GM06990 (cell line): ENCODE results near the gene HAUS7.

Experiments used
- DNase-seq: peaks from one replicate; pipeline ENCODE4 v3.0.0-alpha.2; 2011; ENCODE audit not compliant: insufficient read length; ENCODE audit errors: extremely low read depth
- H3K27me3 ChIP-seq: replicated peaks from 2 replicates; pipeline ENCODE4 v1.6.0; 2011; ENCODE audit warnings: low read length; ENCODE audit not compliant: control insufficient read depth, insufficient read depth
- H3K36me3 ChIP-seq: 2 replicates; pipeline ENCODE4 v1.5.1; 2011; ENCODE audit warnings: low read length; ENCODE audit not compliant: control insufficient read depth, insufficient read depth
- H3K4me3 ChIP-seq: replicated peaks from 2 replicates; pipeline ENCODE4 v1.5.1; 2011; ENCODE audit warnings: low read depth, mild to moderate bottlenecking, control low read depth, low read length
- CTCF ChIP-seq: IDR thresholded peaks from 2 replicates; pipeline ENCODE4 v1.5.1; 2011; ENCODE audit warnings: low read length, control low read depth, mild to moderate bottlenecking, inconsistent platforms; ENCODE audit not compliant: insufficient read depth, poor library complexity, severe bottlenecking

HAUS7 gene

GRCh38 chrX:153440556-153441135 lies 29.7 kb downstream of the HAUS7 start:
- no peak for TF ChIP-seq CTCF
- H3K4me3 ChIP-seq: no peak overlapping the region
- no peaks in the 10 kb centered on the region for H3K27me3 ChIP-seq
- DNase-seq: no peak
- no peaks in the 10 kb centered on the region for H3K36me3 ChIP-seq

GRCh38 chrX:153439977-153440376 lies 30.4 kb downstream of the HAUS7 start:
- DNase-seq: no peak
- no peak overlapping the region for H3K4me3 ChIP-seq
- H3K36me3 ChIP-seq: no peaks in the 10 kb centered on the region
- TF ChIP-seq CTCF: no peak
- no peaks in the 10 kb centered on the region for H3K27me3 ChIP-seq

- Histone ChIP-seq H3K27me3 (no peaks in the 10 kb centered on the region), H3K36me3 (no peaks in the 10 kb centered on the region), H3K4me3 (no peak overlapping the region)
- peak; percentile 8 for TF ChIP-seq CTCF
- no peak for DNase-seq
Measured at GRCh38 chrX:153438532-153438931, 31.8 kb downstream of the HAUS7 start.

GRCh38 chrX:153435845-153436244 lies 34.5 kb downstream of the HAUS7 start:
- H3K4me3 ChIP-seq: no peak overlapping the region
- no peak for DNase-seq
- no peaks in the 10 kb centered on the region for H3K27me3 ChIP-seq
- no peak for TF ChIP-seq CTCF
- no peaks in the 10 kb centered on the region for H3K36me3 ChIP-seq

GRCh38 chrX:153434801-153435200 lies 35.6 kb downstream of the HAUS7 start:
- H3K27me3 ChIP-seq: no peaks in the 10 kb centered on the region
- DNase-seq: no peak
- no peak overlapping the region for H3K4me3 ChIP-seq
- TF ChIP-seq CTCF: no peak
- no peaks in the 10 kb centered on the region for H3K36me3 ChIP-seq

- no peak for DNase-seq
- H3K4me3 ChIP-seq: no peak overlapping the region
- H3K36me3 ChIP-seq: no peaks in the 10 kb centered on the region
- H3K27me3 ChIP-seq: no peaks in the 10 kb centered on the region
- TF ChIP-seq CTCF: no peak
Measured at GRCh38 chrX:153433781-153434285, 36.5 kb downstream of the HAUS7 start.
